ENCODE measurements around the gene CASS4. TPM values are rescaled to one million over a fixed set of nuclear protein-coding genes. Genes with fewer than 3 reads are reported as not detected.

CASS4 gene
- total RNA-seq, 1 experiment from 2014 or later: not detected

GRCh38 chr20:56395166-56395565 is 16.9 kb upstream of the CASS4 start:
- H3K79me2 ChIP-seq (ENCODE audit: insufficient read depth, low read length): peaks cover 20% of the 10 kb centered on the region; the same call in 1 of the 2 replicates
- no peaks in the 10 kb centered on the region for H3K4me1 ChIP-seq (ENCODE audit: insufficient read depth, low read length)
- H4K8ac ChIP-seq (replicated peaks; ENCODE audit: insufficient read length, low read depth, low read length): no peak overlapping the region
- Mint-ChIP-seq H3K36me3 (ENCODE audit: insufficient read depth in 1 of 3, low read depth in 3 of 3) (peaks cover 39 to 62% (median 52%) of the 10 kb centered on the region in 3 experiments; a peak in 6 of 7 replicates), H3K27ac (no peak overlapping the region; a peak in 1 of 7 replicates), H3K9me3 (no peaks in the 10 kb centered on the region), H3K27me3 (ENCODE audit: low read depth) (no peaks in the 10 kb centered on the region), H3K4me1 (peaks cover 14 to 17% of the 10 kb centered on the region in 2 experiments), H3K4me3 (no peak overlapping the region; a peak in 1 of 5 replicates)
- H3K9me3 ChIP-seq (ENCODE audit: control insufficient read depth, low read depth, low read length): no peaks in the 10 kb centered on the region
- peaks cover 8% of the 10 kb centered on the region for H3K79me1 ChIP-seq (ENCODE audit: insufficient read depth, low read depth, low read length, poor library complexity, severe bottlenecking)
- no peak overlapping the region for H3K4me2 ChIP-seq (ENCODE audit: insufficient read depth, insufficient read length, low read length)
- no peaks in the 10 kb centered on the region for H3K27me3 ChIP-seq (ENCODE audit: insufficient read depth, low read length)
- H3K56ac ChIP-seq (ENCODE audit: insufficient read length, low read depth, low read length): no peak overlapping the region
- no peak for TF ChIP-seq CTCF (conservative IDR thresholded peaks at IDR 0.05)
- DNase-seq: no peak
- no CpG with 5 or more reads among the region's 4 CpGs for WGBS (ENCODE audit: extremely low coverage, insufficient read length, low lambda C conversion rate)
- no peak overlapping the region for H2BK120ac ChIP-seq (ENCODE audit: low read depth, low read length, poor library complexity, severe bottlenecking)
- no peak overlapping the region for H2AFZ ChIP-seq (ENCODE audit: low read length)
- no peaks in the 10 kb centered on the region for H4K20me1 ChIP-seq (ENCODE audit: control insufficient read depth, insufficient read depth, insufficient read length)
- no peak overlapping the region for H3K23ac ChIP-seq (ENCODE audit: insufficient read length, low read depth, low read length)
- H3K9ac ChIP-seq (ENCODE audit: extremely low read depth, insufficient read length, low read length): no peak overlapping the region
- H4K91ac ChIP-seq (ENCODE audit: insufficient read length, low read depth, low read length): no peak overlapping the region
- peaks cover 6% of the 10 kb centered on the region for H3K23me2 ChIP-seq (ENCODE audit: insufficient read length, low read depth, low read length, poor library complexity, severe bottlenecking)
- H2BK20ac ChIP-seq (ENCODE audit: low read depth, low read length, poor library complexity, severe bottlenecking): no peak overlapping the region
- H3K18ac ChIP-seq (ENCODE audit: insufficient read length, low read depth, low read length): no peak overlapping the region
- no peak overlapping the region for H3K27ac ChIP-seq (ENCODE audit: insufficient read length, low read depth, low read length)
- no peak overlapping the region for H3K14ac ChIP-seq (ENCODE audit: insufficient read depth, low read length)
- H3K4ac ChIP-seq (ENCODE audit: low read depth, low read length): no peak overlapping the region
- H2AK5ac ChIP-seq (ENCODE audit: insufficient read length, low read length): no peak overlapping the region
- H3T11ph ChIP-seq (ENCODE audit: low read length): no peak overlapping the region
- no peak overlapping the region for H2BK12ac ChIP-seq (ENCODE audit: insufficient read length, low read depth, low read length)
- H2BK15ac ChIP-seq (ENCODE audit: low read depth, low read length): no peak overlapping the region
- H2BK5ac ChIP-seq (ENCODE audit: insufficient read length, low read length): no peak overlapping the region
- H4K5ac ChIP-seq (ENCODE audit: insufficient read length, low read depth, low read length): no peak overlapping the region
